CD4-positive, alpha-beta T cell (primary cell): ENCODE measurements around the gene BSG. TPM values are rescaled to one million over a fixed set of nuclear protein-coding genes. Genes with fewer than 3 reads are reported as not detected.

ENCODE experiments used
- ATAC-seq: fragments of 200-7000 bp; cut with Tn5 transposase; one replicate; pipeline ENCODE4 v1.10.0; 2022; ENCODE audit warnings: mild to moderate bottlenecking; ENCODE audit not compliant: poor library complexity
- CTCF ChIA-PET: fragments of 350-600 bp; sonication (Branson Sonifier 250); formaldehyde crosslinking; loops from one replicate; lab custom pipeline; 2021; ENCODE audit warnings: antibody characterized with exemption, inconsistent platforms; lab: Charles Lee
- POLR2A ChIA-PET: fragments of 350-600 bp; sonication (Branson Sonifier 250); formaldehyde crosslinking; loops from one replicate; lab custom pipeline; 2021; ENCODE audit warnings: antibody characterized with exemption, inconsistent platforms; lab: Charles Lee
- DNase-seq, 14 experiments: peaks; one replicate each; pipeline ENCODE4 v3.0.0-alpha.2; 2013 to 2020; ENCODE audit warnings: mixed read lengths in 2 of 14
- H3K27ac ChIP-seq, 2 donors: one replicate each; pipeline versions ENCODE4 v1.5.1 to v1.7.0; 2013; ENCODE audit warnings: low read length in 2 of 2, low read depth in 1 of 2, mild to moderate bottlenecking in 1 of 2
- H3K27me3 ChIP-seq, 2 experiments: 1 replicate in 1 of 2; 2 replicates in 1 of 2; pipeline versions ENCODE4 v1.6.1 to v1.7.0; 2013; ENCODE audit warnings: low read length in 2 of 2, control low read depth in 1 of 2, mild to moderate bottlenecking in 1 of 2, moderate library complexity in 1 of 2; ENCODE audit not compliant: insufficient read depth in 2 of 2, control insufficient read depth in 1 of 2
- H3K36me3 ChIP-seq: one replicate; pipeline ENCODE4 v1.6.1; 2013; ENCODE audit warnings: low read length, control low read depth; ENCODE audit not compliant: insufficient read depth
- H3K4me1 ChIP-seq: one replicate; pipeline ENCODE4 v1.6.1; 2013; ENCODE audit warnings: low read length, control low read depth; ENCODE audit not compliant: insufficient read depth
- H3K4me3 ChIP-seq: one replicate; pipeline ENCODE4 v1.5.1; 2013; ENCODE audit warnings: mild to moderate bottlenecking, low read length, moderate library complexity
- H3K9me3 ChIP-seq, 2 experiments: 1 replicate in 1 of 2; 2 replicates in 1 of 2; pipeline versions ENCODE4 v1.6.1 to v1.7.0; 2013; ENCODE audit warnings: low read length in 2 of 2, mild to moderate bottlenecking in 2 of 2, control low read depth in 1 of 2, moderate library complexity in 1 of 2; ENCODE audit not compliant: control insufficient read depth in 1 of 2, insufficient read depth in 1 of 2
- H3K27ac Mint-ChIP-seq: one replicate; pipeline ENCODE4 v1.8.0; 2020; ENCODE audit warnings: mixed read lengths
- H3K27me3 Mint-ChIP-seq: one replicate; pipeline ENCODE4 v1.8.0; 2021; ENCODE audit warnings: mixed read lengths
- H3K36me3 Mint-ChIP-seq: one replicate; pipeline ENCODE4 v1.8.0; 2021; ENCODE audit warnings: low read depth, mixed read lengths
- H3K4me1 Mint-ChIP-seq: one replicate; pipeline ENCODE4 v1.8.0; 2021; ENCODE audit warnings: low read depth, mixed read lengths
- H3K4me3 Mint-ChIP-seq: one replicate; pipeline ENCODE4 v1.8.0; 2020; ENCODE audit warnings: mild to moderate bottlenecking, mixed read lengths
- H3K9me3 Mint-ChIP-seq: one replicate; pipeline ENCODE4 v1.8.0; 2020; ENCODE audit warnings: mixed read lengths
- CTCF ChIP-seq: fragments of 200-600 bp; IDR thresholded peaks from one replicate; pipeline ENCODE4 v1.8.0; 2022; ENCODE audit warnings: antibody characterized with exemption, mild to moderate bottlenecking
- intact Hi-C, 2 experiments: fragments of 100-400 bp; cut with DNase I in 1 of 2; cut with micrococcal nuclease in 1 of 2; formaldehyde crosslinking; loops; one replicate each; pipeline versions ENCODE4 v1.15.1 to v1.9.0; 2023 to 2025; cut with DNase I, micrococcal nuclease
- total RNA-seq, 174 experiments: library from RNA in 2 of 174; stranded (reverse) in 2 of 174; gene quantifications; one replicate each; pipeline ENCODE4 v1.2.3 and lab custom pipeline; 2021 to 2026

BSG gene
- total RNA-seq, 2 experiments from 2014 or later, result 68.7 to 71.6 TPM

DNA sequence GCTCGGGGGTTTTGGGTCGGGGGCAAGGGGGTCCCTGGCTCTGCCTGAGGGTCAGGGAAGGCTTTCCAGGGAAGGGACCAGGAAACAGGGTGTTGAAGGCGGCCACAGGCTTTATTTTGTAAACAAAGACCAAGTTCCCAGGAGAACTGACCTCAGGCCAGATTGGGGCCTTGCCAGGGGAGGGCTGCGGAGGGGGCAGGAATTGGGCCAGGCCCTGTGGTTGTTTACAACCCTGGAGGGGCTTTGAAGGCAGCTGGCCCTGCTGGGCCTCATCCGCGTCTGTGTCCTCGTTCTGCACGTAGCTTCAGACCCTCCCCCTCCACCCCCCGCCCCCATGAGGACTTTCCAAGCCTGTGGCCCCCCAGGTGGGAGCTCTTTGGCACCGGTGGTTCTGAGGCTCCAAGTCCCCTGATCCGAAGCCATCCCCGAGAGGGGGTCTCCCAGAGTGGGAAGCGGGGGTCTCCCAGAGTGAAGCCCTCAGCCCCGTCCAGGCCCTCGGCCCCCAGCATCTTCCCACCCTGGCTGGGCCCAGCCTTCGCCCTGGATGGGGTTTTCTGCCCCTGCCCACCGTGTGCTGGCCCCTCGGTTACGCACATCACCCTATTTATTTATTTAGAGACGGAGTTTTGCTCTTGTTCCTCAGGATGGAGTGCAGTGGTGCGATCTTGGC is 13.5 kb upstream of the BSG start:
- no peak overlapping the region for H3K4me3 ChIP-seq
- no peaks in the 10 kb centered on the region for H3K27me3 Mint-ChIP-seq
- ChIA-PET POLR2A (no interaction called here), CTCF (no interaction called here)
- no peak for ATAC-seq
- TF ChIP-seq CTCF, result no peak
- H3K36me3 ChIP-seq, result no peaks in the 10 kb centered on the region
- H3K27ac Mint-ChIP-seq, result no peak overlapping the region
- H3K4me1 ChIP-seq, result peaks cover 3% of the 10 kb centered on the region
- H3K36me3 Mint-ChIP-seq, result no peaks in the 10 kb centered on the region
- DNase-seq, result no peak
- H3K27ac ChIP-seq, result no peak overlapping the region
- no peaks in the 10 kb centered on the region for H3K9me3 ChIP-seq
- H3K4me3 Mint-ChIP-seq, result no peak overlapping the region
- H3K9me3 Mint-ChIP-seq, result no peaks in the 10 kb centered on the region
- no peaks in the 10 kb centered on the region for H3K4me1 Mint-ChIP-seq
- intact Hi-C loops, result no loop called here
- no peaks in the 10 kb centered on the region for H3K27me3 ChIP-seq

GRCh38 chr19:560121-560520 is 12.3 kb upstream of the BSG start:
- H3K36me3 ChIP-seq, result no peaks in the 10 kb centered on the region
- ChIA-PET POLR2A (no interaction called here), CTCF (no interaction called here)
- peaks cover 3% of the 10 kb centered on the region for H3K4me1 ChIP-seq
- no peak overlapping the region for H3K4me3 ChIP-seq
- DNase-seq (no peak), ATAC-seq (no peak)
- H3K27me3 ChIP-seq, result no peaks in the 10 kb centered on the region
- H3K36me3 Mint-ChIP-seq, result no peaks in the 10 kb centered on the region
- H3K9me3 Mint-ChIP-seq, result no peaks in the 10 kb centered on the region
- intact Hi-C loops, result no loop called here
- no peaks in the 10 kb centered on the region for H3K27me3 Mint-ChIP-seq
- no peak overlapping the region for H3K27ac ChIP-seq
- H3K27ac Mint-ChIP-seq, result no peak overlapping the region
- H3K4me1 Mint-ChIP-seq, result no peaks in the 10 kb centered on the region
- no peak overlapping the region for H3K4me3 Mint-ChIP-seq
- TF ChIP-seq CTCF, result no peak
- H3K9me3 ChIP-seq, result no peaks in the 10 kb centered on the region

DNA sequence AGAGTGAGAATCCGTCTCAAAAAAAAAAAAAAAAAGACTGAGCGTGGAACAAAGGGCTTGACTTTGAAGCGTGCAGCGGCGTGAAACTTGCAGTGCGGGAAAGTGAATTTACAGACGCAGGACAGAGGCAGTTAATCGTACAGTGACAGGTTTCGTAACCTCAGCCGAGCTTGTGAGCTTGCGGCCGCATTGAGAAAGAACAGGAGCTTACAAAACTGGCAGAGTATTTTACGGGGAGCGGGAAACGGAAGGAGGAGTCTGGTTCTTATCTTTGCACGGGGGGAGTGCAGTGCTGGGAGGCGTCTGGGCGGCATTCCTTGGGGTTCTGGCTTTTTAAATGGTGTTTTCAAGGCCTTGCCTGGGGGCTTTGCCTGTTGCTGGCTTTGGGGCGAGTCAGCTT is 6.0 kb upstream of the BSG start:
- Mint-ChIP-seq H3K27me3 (no peaks in the 10 kb centered on the region), H3K4me3 (no peak overlapping the region), H3K9me3 (no peaks in the 10 kb centered on the region), H3K27ac (no peak overlapping the region), H3K4me1 (peaks cover 12% of the 10 kb centered on the region), H3K36me3 (peaks cover 6% of the 10 kb centered on the region)
- peaks cover 12% of the 10 kb centered on the region for H3K4me1 ChIP-seq
- H3K9me3 ChIP-seq, result no peaks in the 10 kb centered on the region
- ChIA-PET CTCF (no interaction called here), POLR2A (no interaction called here)
- no peak for TF ChIP-seq CTCF
- H3K4me3 ChIP-seq, result no peak overlapping the region
- DNase-seq (peak in 2 of 14 experiments; percentile 44 to 57), ATAC-seq (no peak)
- no peaks in the 10 kb centered on the region for H3K27me3 ChIP-seq
- H3K36me3 ChIP-seq, result no peaks in the 10 kb centered on the region
- no peak overlapping the region for H3K27ac ChIP-seq
- intact Hi-C loops, result no loop called here
